HG03378 (cell line): ENCODE results near the gene TEDC2.
"Not testable (repeated sequence)": the region's sequence is repeated elsewhere in the genome, so short reads cannot be mapped to it uniquely, and the experiment has no call there.

Experiments used
- ATAC-seq: cut with Tn5 transposase; IDR thresholded peaks from one replicate; pipeline ENCODE4 v1.9.1; 2021; ENCODE audit warnings: mild to moderate bottlenecking, moderate library complexity; ENCODE audit not compliant: unreplicated experiment

Gene TEDC2

GRCh38 chr16:2459647-2460390 lies at the start of gene TEDC2:
Gene TEDC2 (plus strand): TSS chr16:2460109. CDS start chr16:2460145, 36 bp downstream.
- peak; percentile 69 for ATAC-seq

- no peak for ATAC-seq
Observed at GRCh38 chr16:2415085-2415484, 44.8 kb upstream of the TEDC2 start.

GRCh38 chr16:2420035-2420434 lies 39.9 kb upstream of the TEDC2 start:
- ATAC-seq, result no peak

- no peak for ATAC-seq
Observed at GRCh38 chr16:2422123-2422867, 37.6 kb upstream of the TEDC2 start.

- ATAC-seq, result no peak
Observed at GRCh38 chr16:2424061-2425007, 35.6 kb upstream of the TEDC2 start.

- ATAC-seq, result no peak
Observed at GRCh38 chr16:2425008-2425518, 34.8 kb upstream of the TEDC2 start.

- ATAC-seq, result no peak
Observed at GRCh38 chr16:2425825-2426430, 34.0 kb upstream of the TEDC2 start.

GRCh38 chr16:2426941-2427361 lies 33.0 kb upstream of the TEDC2 start:
- no peak for ATAC-seq

GRCh38 chr16:2427526-2427925 lies 32.4 kb upstream of the TEDC2 start:
- ATAC-seq, result no peak

GRCh38 chr16:2428051-2428783 lies 31.7 kb upstream of the TEDC2 start:
- peak; percentile 21 for ATAC-seq

GRCh38 chr16:2428784-2429033 lies 31.2 kb upstream of the TEDC2 start:
- ATAC-seq, result no peak

- ATAC-seq, result peak; percentile 75
Observed at GRCh38 chr16:2429034-2429770, 30.7 kb upstream of the TEDC2 start, which contains the start of gene CCNF. Gene CCNF (plus strand): TSS chr16:2429447. CDS start chr16:2429482, 35 bp downstream.

- ATAC-seq, result peak; percentile 3
Observed at GRCh38 chr16:2429771-2430663, 29.9 kb upstream of the TEDC2 start.

- no peak for ATAC-seq
Observed at GRCh38 chr16:2432286-2432685, 27.6 kb upstream of the TEDC2 start.

- ATAC-seq, result no peak
Observed at GRCh38 chr16:2432801-2433505, 27.0 kb upstream of the TEDC2 start.

- not testable (repeated sequence) for ATAC-seq
Observed at GRCh38 chr16:2435236-2435635, 24.7 kb upstream of the TEDC2 start.

- ATAC-seq, result no peak
Observed at GRCh38 chr16:2436110-2436509, 23.8 kb upstream of the TEDC2 start.
